ENCODE data around the gene BRPF3. TPM values are rescaled to one million over a fixed set of nuclear protein-coding genes. Genes with fewer than 3 reads are reported as not detected.

The BRPF3 gene
- 27.4 TPM for polyA plus RNA-seq (2013, experiment 1 of 2)
- 25.6 TPM for polyA plus RNA-seq (2013, experiment 2 of 2)

GRCh38 chr6:36196113-36196879 lies at the start of gene BRPF3:
Gene BRPF3 (plus strand): TSS chr6:36196744. CDS start chr6:36200323, 3,579 bp downstream.
- Histone ChIP-seq H4K8ac (ENCODE audit: low read length) (peak within 1 kb of the TSS; percentile 52), H3K4ac (ENCODE audit: low read depth in 1 of 2, low read length in 2 of 2) (peak within 1 kb of the TSS; percentile 71 to 75), H2BK5ac (ENCODE audit: low read depth, low read length, poor library complexity, severe bottlenecking) (peak within 1 kb of the TSS; percentile 54), H3K36me3 (ENCODE audit: control insufficient read depth in 1 of 2, insufficient read depth in 2 of 2, low read depth in 1 of 2, low read length in 2 of 2) (peaks cover 17 to 19% of the 10 kb centered on the region in 2 experiments), H3K23ac (ENCODE audit: low read length in 2 of 2) (no peak within 1 kb of the TSS), H3K4me1 (ENCODE audit: control insufficient read depth, insufficient read depth, low read depth, low read length) (peaks cover 9% of the 10 kb centered on the region), H2BK12ac (ENCODE audit: low read length in 2 of 2) (peak within 1 kb of the TSS; percentile 41 to 60), H3K27ac (ENCODE audit: low read length, poor library complexity, severe bottlenecking) (peak within 1 kb of the TSS; percentile 58), H3K14ac (ENCODE audit: low read length in 2 of 2) (peak within 1 kb of the TSS in 1 of 2 experiments; percentile 90), H3K18ac (ENCODE audit: low read depth in 1 of 2, low read length in 2 of 2) (peak within 1 kb of the TSS; percentile 75 to 81), H3K79me1 (replicated peaks; ENCODE audit: low read length, poor library complexity, severe bottlenecking) (peaks cover 23% of the 10 kb centered on the region), H2AFZ (ENCODE audit: low read depth, low read length) (peak within 1 kb of the TSS; percentile 30), H2BK120ac (ENCODE audit: low read depth, low read length) (peak within 1 kb of the TSS; percentile 97), H3K4me2 (ENCODE audit: low read length, poor library complexity, severe bottlenecking) (peak within 1 kb of the TSS; percentile 95), H2BK15ac (ENCODE audit: low read depth, poor library complexity, severe bottlenecking) (peak within 1 kb of the TSS; percentile 85), H3K9ac (ENCODE audit: low read length) (peak within 1 kb of the TSS; percentile 92), H2AK5ac (ENCODE audit: low read length, severe bottlenecking) (no peak within 1 kb of the TSS), H3K27me3 (ENCODE audit: control insufficient read depth in 1 of 2, insufficient read depth in 1 of 2, low read length in 2 of 2) (peaks cover 0 to 4% of the 10 kb centered on the region in 2 experiments), H3K4me3 (ENCODE audit: insufficient read depth in 1 of 2, low read depth in 1 of 2, low read length in 2 of 2) (peak within 1 kb of the TSS; percentile 78 to 84), H4K91ac (ENCODE audit: low read length) (peak within 1 kb of the TSS; percentile 89), H3K9me3 (ENCODE audit: control insufficient read depth, low read length) (no peaks in the 10 kb centered on the region)
- WGBS = 0% methylated on average over 26 of the region's 79 CpGs
- DNase-seq = peak; percentile 79

GRCh38 chr6:36147294-36147693 lies 49.2 kb upstream of the BRPF3 start:
- Histone ChIP-seq H3K4me2 (ENCODE audit: low read length, poor library complexity, severe bottlenecking) (no peak overlapping the region), H2AFZ (ENCODE audit: low read depth, low read length) (no peak overlapping the region), H2AK5ac (ENCODE audit: low read length, severe bottlenecking) (no peak overlapping the region), H3K36me3 (ENCODE audit: control insufficient read depth in 1 of 2, insufficient read depth in 2 of 2, low read depth in 1 of 2, low read length in 2 of 2) (peaks cover 0 to under 1% of the 10 kb centered on the region in 2 experiments), H3K27ac (ENCODE audit: low read length, poor library complexity, severe bottlenecking) (no peak overlapping the region), H3K9me3 (ENCODE audit: control insufficient read depth, low read length) (no peaks in the 10 kb centered on the region), H2BK15ac (ENCODE audit: low read depth, poor library complexity, severe bottlenecking) (no peak overlapping the region), H2BK12ac (ENCODE audit: low read length in 2 of 2) (no peak overlapping the region), H4K8ac (ENCODE audit: low read length) (no peak overlapping the region), H3K18ac (ENCODE audit: low read depth in 1 of 2, low read length in 2 of 2) (no peak overlapping the region), H3K4me3 (ENCODE audit: insufficient read depth in 1 of 2, low read depth in 1 of 2, low read length in 2 of 2) (no peak overlapping the region), H3K4ac (ENCODE audit: low read depth in 1 of 2, low read length in 2 of 2) (no peak overlapping the region), H2BK5ac (ENCODE audit: low read depth, low read length, poor library complexity, severe bottlenecking) (no peak overlapping the region), H2BK120ac (ENCODE audit: low read depth, low read length) (no peak overlapping the region), H4K91ac (ENCODE audit: low read length) (no peak overlapping the region), H3K23ac (ENCODE audit: low read length in 2 of 2) (no peak overlapping the region), H3K4me1 (ENCODE audit: control insufficient read depth, insufficient read depth, low read depth, low read length) (no peaks in the 10 kb centered on the region), H3K9ac (ENCODE audit: low read length) (no peak overlapping the region), H3K14ac (ENCODE audit: low read length in 2 of 2) (no peak overlapping the region), H3K79me1 (replicated peaks; ENCODE audit: low read length, poor library complexity, severe bottlenecking) (no peaks in the 10 kb centered on the region), H3K27me3 (ENCODE audit: control insufficient read depth in 1 of 2, insufficient read depth in 1 of 2, low read length in 2 of 2) (peaks cover 0 to 9% of the 10 kb centered on the region in 2 experiments)
- no peak for DNase-seq
- 92% methylated on average over 3 of the region's 3 CpGs for WGBS

DNA sequence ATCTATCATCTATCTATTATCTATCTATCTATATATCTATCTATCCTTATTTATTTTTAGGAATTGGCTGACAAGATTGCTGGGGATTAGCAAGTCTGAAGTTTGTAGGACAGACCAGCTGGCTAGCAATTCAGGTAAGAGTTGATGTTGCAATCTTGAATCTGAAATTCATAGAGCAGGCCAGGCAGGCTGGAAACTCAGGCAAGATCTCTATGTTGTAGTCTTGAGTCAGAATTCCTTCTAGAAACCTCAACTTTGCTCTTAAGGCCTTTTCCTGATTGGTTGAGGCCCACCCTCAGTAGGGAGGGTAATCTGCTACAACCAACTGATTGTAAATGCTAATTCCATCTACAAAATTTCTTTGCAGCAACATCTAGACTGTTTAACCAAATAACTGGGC lies 47.1 kb upstream of the BRPF3 start:
- Histone ChIP-seq H2BK5ac (ENCODE audit: low read depth, low read length, poor library complexity, severe bottlenecking) (no peak overlapping the region), H4K8ac (ENCODE audit: low read length) (no peak overlapping the region), H2BK12ac (ENCODE audit: low read length in 2 of 2) (no peak overlapping the region), H3K4me3 (ENCODE audit: insufficient read depth in 1 of 2, low read depth in 1 of 2, low read length in 2 of 2) (no peak overlapping the region), H3K9me3 (ENCODE audit: control insufficient read depth, low read length) (peaks cover 6% of the 10 kb centered on the region), H3K4me2 (ENCODE audit: low read length, poor library complexity, severe bottlenecking) (no peak overlapping the region), H2AFZ (ENCODE audit: low read depth, low read length) (no peak overlapping the region), H3K4me1 (ENCODE audit: control insufficient read depth, insufficient read depth, low read depth, low read length) (no peaks in the 10 kb centered on the region), H3K9ac (ENCODE audit: low read length) (no peak overlapping the region), H3K18ac (ENCODE audit: low read depth in 1 of 2, low read length in 2 of 2) (no peak overlapping the region), H2BK120ac (ENCODE audit: low read depth, low read length) (no peak overlapping the region), H3K23ac (ENCODE audit: low read length in 2 of 2) (no peak overlapping the region), H3K4ac (ENCODE audit: low read depth in 1 of 2, low read length in 2 of 2) (no peak overlapping the region), H3K79me1 (replicated peaks; ENCODE audit: low read length, poor library complexity, severe bottlenecking) (no peaks in the 10 kb centered on the region), H4K91ac (ENCODE audit: low read length) (no peak overlapping the region), H3K27ac (ENCODE audit: low read length, poor library complexity, severe bottlenecking) (no peak overlapping the region), H2BK15ac (ENCODE audit: low read depth, poor library complexity, severe bottlenecking) (no peak overlapping the region), H2AK5ac (ENCODE audit: low read length, severe bottlenecking) (no peak overlapping the region), H3K14ac (ENCODE audit: low read length in 2 of 2) (no peak overlapping the region), H3K36me3 (ENCODE audit: control insufficient read depth in 1 of 2, insufficient read depth in 2 of 2, low read depth in 1 of 2, low read length in 2 of 2) (no peaks in the 10 kb centered on the region), H3K27me3 (ENCODE audit: control insufficient read depth in 1 of 2, insufficient read depth in 1 of 2, low read length in 2 of 2) (peaks cover 0 to 9% of the 10 kb centered on the region in 2 experiments)
- DNase-seq = no peak

DNA sequence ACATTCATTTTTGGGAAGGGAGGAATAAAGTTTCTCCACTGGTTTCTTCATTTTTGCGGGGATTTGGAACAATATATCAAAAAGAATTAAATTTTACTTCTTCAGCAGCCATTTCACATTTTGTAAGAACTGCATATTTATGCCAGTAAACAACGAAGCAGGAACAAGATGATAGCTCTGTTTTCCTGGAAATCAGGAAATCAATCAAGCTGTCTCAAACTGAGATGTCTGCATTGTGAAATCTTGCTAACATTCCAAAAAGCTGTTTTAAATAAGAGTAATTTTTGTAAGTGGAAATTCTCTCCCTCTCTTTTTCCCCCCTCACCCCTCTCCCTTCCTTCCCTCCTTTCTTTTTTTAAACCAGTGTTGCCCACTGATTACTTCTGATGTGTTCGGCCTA lies 46.3 kb upstream of the BRPF3 start:
- H2AK5ac ChIP-seq (ENCODE audit: low read length, severe bottlenecking) = no peak overlapping the region
- H3K79me1 ChIP-seq (replicated peaks; ENCODE audit: low read length, poor library complexity, severe bottlenecking) = no peaks in the 10 kb centered on the region
- H4K91ac ChIP-seq (ENCODE audit: low read length) = no peak overlapping the region
- no peak overlapping the region for H3K14ac ChIP-seq (ENCODE audit: low read length in 2 of 2)
- H2BK5ac ChIP-seq (ENCODE audit: low read depth, low read length, poor library complexity, severe bottlenecking) = no peak overlapping the region
- no peak overlapping the region for H3K4ac ChIP-seq (ENCODE audit: low read depth in 1 of 2, low read length in 2 of 2)
- peak overlapping the region; percentile 54 for H3K9ac ChIP-seq (ENCODE audit: low read length)
- 69% methylated on average over 2 of the region's 3 CpGs for WGBS
- H3K4me2 ChIP-seq (ENCODE audit: low read length, poor library complexity, severe bottlenecking) = no peak overlapping the region
- peaks cover 13% of the 10 kb centered on the region for H3K9me3 ChIP-seq (ENCODE audit: control insufficient read depth, low read length)
- H3K27me3 ChIP-seq (ENCODE audit: control insufficient read depth in 1 of 2, insufficient read depth in 1 of 2, low read length in 2 of 2) = peaks cover 0 to 4% of the 10 kb centered on the region in 2 experiments
- no peak overlapping the region for H2BK15ac ChIP-seq (ENCODE audit: low read depth, poor library complexity, severe bottlenecking)
- no peak overlapping the region for H2BK120ac ChIP-seq (ENCODE audit: low read depth, low read length)
- no peaks in the 10 kb centered on the region for H3K4me1 ChIP-seq (ENCODE audit: control insufficient read depth, insufficient read depth, low read depth, low read length)
- DNase-seq = peak; percentile 6
- H3K27ac ChIP-seq (ENCODE audit: low read length, poor library complexity, severe bottlenecking) = no peak overlapping the region
- H4K8ac ChIP-seq (ENCODE audit: low read length) = no peak overlapping the region
- no peak overlapping the region for H3K4me3 ChIP-seq (ENCODE audit: insufficient read depth in 1 of 2, low read depth in 1 of 2, low read length in 2 of 2)
- no peak overlapping the region for H3K18ac ChIP-seq (ENCODE audit: low read depth in 1 of 2, low read length in 2 of 2)
- no peak overlapping the region for H2AFZ ChIP-seq (ENCODE audit: low read depth, low read length)
- no peak overlapping the region for H2BK12ac ChIP-seq (ENCODE audit: low read length in 2 of 2)
- H3K23ac ChIP-seq (ENCODE audit: low read length in 2 of 2) = no peak overlapping the region
- H3K36me3 ChIP-seq (ENCODE audit: control insufficient read depth in 1 of 2, insufficient read depth in 2 of 2, low read depth in 1 of 2, low read length in 2 of 2) = no peaks in the 10 kb centered on the region

Measured in mesenchymal stem cell (in vitro differentiated cells and primary cell).